NCI-H82 (cell line): ENCODE data around the gene ZEB2.
A peak's percentile ranks its signal among the peaks of the same experiment; 100 is the strongest.

ENCODE experiments used
- DNase-seq: peaks from one replicate; lab custom pipeline; 2025; lab: John Stamatoyannopoulos, UW

The ZEB2 gene

DNA sequence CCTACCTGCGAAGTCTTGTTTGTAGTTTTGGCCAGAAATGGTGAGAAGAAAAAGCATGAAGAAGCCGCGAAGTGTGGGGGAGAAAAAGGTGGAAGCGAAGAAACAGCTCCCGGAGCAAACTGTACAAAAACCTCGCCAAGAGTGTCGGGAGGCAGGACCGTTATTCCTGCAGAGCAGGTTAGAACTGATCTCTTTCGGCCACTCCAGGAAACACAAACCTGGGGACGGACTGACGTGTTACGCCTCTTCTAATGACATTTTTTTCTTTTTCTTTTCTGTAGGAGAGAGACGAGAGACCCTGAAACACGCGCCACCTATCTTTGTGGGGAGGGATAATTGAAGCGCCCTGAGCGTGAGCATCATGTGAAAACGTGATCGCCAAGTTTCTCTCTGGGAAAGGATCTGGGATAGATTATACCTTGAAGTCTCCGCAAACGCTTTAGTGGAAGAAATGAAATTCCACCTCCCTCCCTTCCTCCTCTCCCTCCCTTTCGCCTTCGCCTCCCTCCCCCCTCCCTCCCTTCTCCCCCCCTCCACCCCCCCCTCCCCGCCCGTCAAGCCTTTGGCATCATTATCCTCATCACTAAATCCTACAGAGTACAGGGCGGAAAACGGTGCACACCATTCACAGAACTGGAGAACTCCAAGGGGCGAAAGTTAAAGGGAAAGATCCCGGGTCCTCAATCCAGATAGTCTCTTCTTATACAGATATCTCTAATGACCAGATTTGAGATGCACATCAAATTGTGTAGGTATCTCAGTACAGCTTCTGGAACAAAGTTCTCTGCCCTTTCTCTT lies at the start of gene ZEB2:
Gene ZEB2 (minus strand): TSS at position 186 of the 798 bp plus-strand sequence. CDS start 2,769 bp downstream, outside the sequence.
- peak; percentile 95 for DNase-seq

- DNase-seq = no peak
These were observed 47.8 kb upstream of the ZEB2 start for GRCh38 chr2:144567745-144568144.

DNA sequence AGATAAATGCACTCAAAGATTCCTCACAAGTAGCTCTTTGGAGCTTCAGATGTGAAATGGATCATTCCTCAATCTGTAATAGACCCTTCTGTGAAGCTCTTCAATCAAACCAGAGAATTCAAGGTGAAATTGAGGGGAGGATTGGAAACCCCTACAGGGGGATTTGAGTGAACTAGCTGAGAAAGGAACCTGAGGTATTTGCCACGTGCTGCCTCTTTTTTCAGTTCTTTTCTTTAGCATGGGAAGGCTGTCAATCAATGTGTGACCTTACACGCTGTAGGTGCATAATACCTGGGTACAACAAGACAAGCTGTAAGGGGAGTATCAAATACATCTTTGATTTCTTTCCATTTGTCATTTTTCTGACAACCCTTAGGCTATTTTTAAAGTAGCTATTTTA lies 46.5 kb upstream of the ZEB2 start:
- DNase-seq = no peak

DNA sequence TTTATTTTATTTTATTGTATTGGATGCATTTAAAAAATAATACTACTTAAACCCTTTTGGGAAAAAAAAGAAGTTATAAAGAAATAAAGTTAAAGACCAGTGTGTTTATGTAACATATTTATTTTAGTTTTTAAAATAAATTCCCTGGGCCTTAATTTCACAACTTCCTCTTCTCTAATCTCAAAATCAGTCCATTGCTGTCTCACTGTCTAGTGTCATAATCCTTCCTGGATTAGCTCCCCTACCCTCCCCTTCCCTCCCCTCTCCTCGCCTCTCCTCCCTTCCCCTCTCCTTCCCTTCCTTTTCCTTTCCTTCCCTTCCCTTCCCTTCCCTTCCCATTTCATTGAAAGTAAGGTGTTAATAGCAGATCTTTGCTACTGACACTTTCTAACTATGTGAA lies 40.3 kb upstream of the ZEB2 start:
- DNase-seq = peak; percentile 15

DNA sequence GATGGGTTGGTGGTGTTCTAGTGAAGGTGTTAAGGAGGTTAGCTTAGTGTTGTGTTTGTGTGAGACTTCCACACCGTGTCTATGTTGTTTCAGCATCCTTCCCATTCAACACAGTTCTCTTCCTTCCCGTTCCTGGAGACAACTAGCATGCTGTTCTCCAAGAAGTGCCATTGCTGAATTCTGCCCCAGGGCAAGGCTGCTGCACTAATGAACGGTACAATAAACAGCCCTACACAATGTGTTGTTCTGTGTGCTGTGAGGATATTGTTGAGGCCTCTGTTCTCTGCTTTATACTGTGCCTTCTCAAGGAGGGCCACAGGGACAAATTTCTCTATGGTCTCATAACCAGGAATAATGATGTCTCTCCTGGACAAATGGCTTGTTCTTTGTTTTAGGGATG lies 39.8 kb upstream of the ZEB2 start:
- DNase-seq = no peak

GRCh38 chr2:144559242-144559641 lies 39.3 kb upstream of the ZEB2 start:
- no peak for DNase-seq

DNA sequence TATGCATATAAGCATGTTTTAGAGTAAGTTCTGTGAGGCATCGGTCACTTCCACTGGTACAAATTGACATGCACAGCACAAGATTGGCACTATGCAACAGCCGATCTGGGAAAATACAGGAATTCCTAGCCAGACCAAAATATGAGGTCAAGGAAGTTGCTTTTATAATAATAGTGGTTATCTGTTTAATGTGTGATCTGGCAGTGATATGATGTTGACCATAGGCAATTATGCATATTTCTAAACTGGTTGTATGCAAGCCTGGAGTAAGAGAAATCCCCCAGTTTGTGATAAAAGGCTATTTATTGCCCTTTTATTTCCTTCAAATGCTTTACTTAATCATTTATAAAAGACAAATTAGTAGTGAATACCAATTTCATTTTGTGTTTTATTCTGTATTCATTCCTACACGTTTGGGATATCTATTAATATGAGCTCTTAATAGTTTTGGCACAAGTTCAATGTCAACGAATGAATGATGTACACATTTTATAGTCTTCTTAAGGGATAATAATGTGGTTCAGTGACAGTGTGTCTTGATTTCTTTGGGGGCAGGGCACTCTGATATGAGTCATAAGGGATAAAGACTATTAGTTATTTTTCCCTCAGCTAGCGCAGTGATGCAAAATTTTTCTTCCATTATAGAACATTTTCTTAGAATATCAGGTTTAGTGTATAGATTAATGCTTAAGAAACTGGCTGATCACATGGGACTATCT lies 34.7 kb upstream of the ZEB2 start:
- no peak for DNase-seq

- no peak for DNase-seq
These were observed 33.5 kb upstream of the ZEB2 start for GRCh38 chr2:144553379-144553778.

- no peak for DNase-seq
These were observed 32.9 kb upstream of the ZEB2 start for GRCh38 chr2:144552821-144553220.

- no peak for DNase-seq
These were observed 31.0 kb upstream of the ZEB2 start for GRCh38 chr2:144550911-144551310.

GRCh38 chr2:144550084-144550483 lies 30.2 kb upstream of the ZEB2 start:
- DNase-seq = no peak

GRCh38 chr2:144548532-144549191 lies 28.7 kb upstream of the ZEB2 start:
- no peak for DNase-seq

- no peak for DNase-seq
These were observed 28.2 kb upstream of the ZEB2 start for GRCh38 chr2:144548088-144548487.

DNA sequence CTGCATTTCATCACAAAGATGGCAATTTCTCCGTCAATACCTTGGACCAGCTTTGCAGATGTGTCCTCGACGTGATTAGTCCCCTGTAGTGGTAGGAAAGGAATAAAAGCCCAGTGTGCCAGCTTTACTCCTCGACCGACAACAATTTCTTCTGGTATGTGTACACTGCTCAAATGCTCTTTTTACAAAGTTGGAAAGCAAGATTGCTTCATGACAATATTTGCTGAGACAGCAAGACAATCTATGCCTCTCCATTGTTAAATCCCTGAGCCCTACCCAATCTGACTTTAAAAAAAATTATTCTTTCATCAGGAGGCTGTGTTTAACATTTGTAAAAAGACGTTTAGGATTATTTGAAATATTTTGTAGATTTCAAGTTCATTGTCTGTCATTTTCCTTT lies 27.6 kb upstream of the ZEB2 start:
- DNase-seq = no peak

DNA sequence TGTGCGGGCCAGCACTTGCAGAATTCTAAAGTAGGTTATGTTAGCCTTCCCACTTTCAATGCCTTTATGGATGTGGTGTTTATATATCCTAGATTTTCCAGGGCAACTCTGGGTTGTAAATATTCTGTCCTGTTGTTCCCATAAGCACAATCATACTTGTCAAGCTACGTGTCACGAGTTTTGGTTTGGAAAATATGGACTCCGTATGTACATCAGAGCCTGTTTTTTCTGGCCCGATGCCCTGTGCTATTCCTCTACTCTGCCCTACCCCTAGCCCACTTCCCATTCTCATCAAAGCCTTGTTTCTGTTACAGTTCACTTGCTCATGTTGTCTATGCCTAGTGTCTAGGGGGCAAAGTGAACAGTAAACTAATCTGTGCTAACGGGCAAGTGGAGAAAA lies 27.0 kb upstream of the ZEB2 start:
- DNase-seq = no peak

DNA sequence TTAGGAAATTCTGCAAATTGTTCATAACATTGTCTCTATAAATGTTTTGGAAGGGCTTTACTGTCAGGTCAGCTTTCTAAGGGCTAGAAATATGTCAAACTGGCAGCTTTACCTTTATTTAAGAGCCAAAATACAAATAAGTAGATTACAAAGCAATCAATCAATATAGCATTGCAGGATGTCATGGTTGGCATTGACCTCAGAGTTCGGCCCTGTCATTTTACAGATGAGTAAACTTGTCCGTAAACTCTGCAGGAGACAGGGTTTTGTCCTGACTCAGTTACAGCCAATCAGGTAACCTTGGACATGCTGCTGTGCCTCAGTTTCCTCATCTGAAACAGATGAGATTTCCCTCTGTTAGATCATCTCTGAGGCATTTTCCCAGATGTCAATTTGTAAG lies 25.9 kb upstream of the ZEB2 start:
- no peak for DNase-seq

DNA sequence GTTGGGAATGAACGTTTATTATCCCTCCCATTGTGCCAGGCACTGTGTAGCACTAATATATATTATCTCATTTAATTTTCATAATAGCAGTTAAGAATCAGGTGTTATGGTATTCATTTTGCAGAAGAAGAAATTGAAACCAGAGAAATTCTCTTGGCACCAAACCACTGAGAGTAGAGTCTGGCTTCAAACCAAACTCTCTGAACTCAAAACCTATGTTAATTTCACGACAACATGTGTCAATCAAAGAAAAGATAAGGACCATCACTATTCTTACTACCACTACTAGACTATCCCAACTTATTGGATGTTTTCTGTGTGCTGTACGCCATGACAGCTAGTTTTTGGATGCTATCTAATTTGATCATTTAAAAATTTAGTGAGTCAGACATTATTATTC lies 24.1 kb upstream of the ZEB2 start:
- DNase-seq = no peak

GRCh38 chr2:144541396-144541795 lies 21.5 kb upstream of the ZEB2 start:
- DNase-seq = no peak

- DNase-seq = no peak
These were observed 19.4 kb upstream of the ZEB2 start for GRCh38 chr2:144539289-144539782.

GRCh38 chr2:144535300-144535699 lies 15.4 kb upstream of the ZEB2 start:
- no peak for DNase-seq

GRCh38 chr2:144533221-144533620 lies 13.3 kb upstream of the ZEB2 start:
- no peak for DNase-seq

DNA sequence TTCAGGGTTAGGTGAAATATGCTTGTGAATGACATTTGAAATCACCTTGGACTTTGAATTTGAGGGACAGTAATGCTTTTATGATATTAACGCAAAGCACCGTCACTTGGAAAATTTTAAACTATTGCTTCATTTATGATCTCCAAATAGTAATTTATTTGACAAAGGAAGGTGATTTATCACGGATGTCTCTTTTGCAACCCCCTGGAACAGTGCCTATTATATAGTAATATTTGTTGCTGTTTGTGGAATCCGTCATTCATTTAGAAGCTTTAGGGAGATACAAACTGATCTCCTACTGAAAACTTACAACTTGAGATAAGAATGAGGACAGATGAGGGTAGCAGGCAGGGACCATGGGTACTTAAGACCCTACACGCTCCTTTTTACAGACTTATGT lies 10.7 kb upstream of the ZEB2 start:
- no peak for DNase-seq

DNA sequence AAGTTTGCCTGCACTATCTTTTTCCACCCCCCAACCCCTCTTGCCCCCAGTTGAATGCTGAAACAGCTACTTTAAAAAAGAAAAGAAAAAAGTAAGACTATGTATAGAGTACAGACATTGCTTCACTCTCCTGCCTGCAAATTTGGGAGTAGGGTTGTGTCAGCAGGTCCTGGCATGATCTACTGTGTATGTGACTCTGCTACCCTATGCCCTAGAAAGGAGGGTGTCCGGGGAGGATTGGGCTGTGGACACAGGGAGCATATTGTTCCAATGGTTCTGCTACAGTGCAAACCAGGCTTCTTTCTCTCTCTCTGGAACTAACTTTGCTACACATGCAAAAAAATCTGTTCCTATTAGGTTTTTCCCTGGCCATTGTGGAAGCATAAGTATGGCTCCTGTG lies 9.9 kb upstream of the ZEB2 start:
- DNase-seq = no peak
